HG02938 (cell line): ENCODE data around the gene ENTREP1.

Experiments used
- ATAC-seq: cut with Tn5 transposase; IDR thresholded peaks from one replicate; pipeline ENCODE4 v1.9.1; 2021; ENCODE audit warnings: mild to moderate bottlenecking, moderate library complexity; ENCODE audit not compliant: unreplicated experiment

The ENTREP1 gene

GRCh38 chr9:69319324-69320025 is 5.5 kb upstream of the ENTREP1 start:
- no peak for ATAC-seq

GRCh38 chr9:69322256-69322655 is 2.8 kb upstream of the ENTREP1 start:
- no peak for ATAC-seq

- ATAC-seq: no peak
Observed at GRCh38 chr9:69323861-69324260, 1.2 kb upstream of the ENTREP1 start.

- ATAC-seq: no peak
Observed at GRCh38 chr9:69325409-69326212, 596 bp downstream of the ENTREP1 start.

GRCh38 chr9:69326261-69326660 is 1.2 kb downstream of the ENTREP1 start:
- ATAC-seq: no peak

- no peak for ATAC-seq
Observed at GRCh38 chr9:69330580-69330979, 5.6 kb downstream of the ENTREP1 start.

GRCh38 chr9:69331444-69331843 is 6.4 kb downstream of the ENTREP1 start:
- ATAC-seq: no peak

GRCh38 chr9:69332067-69332685 is 7.2 kb downstream of the ENTREP1 start:
- no peak for ATAC-seq

- no peak for ATAC-seq
Observed at GRCh38 chr9:69333716-69334115, 8.7 kb downstream of the ENTREP1 start.

- no peak for ATAC-seq
Observed at GRCh38 chr9:69334317-69334716, 9.3 kb downstream of the ENTREP1 start.

- ATAC-seq: no peak
Observed at GRCh38 chr9:69339620-69340019, 14.6 kb downstream of the ENTREP1 start.

GRCh38 chr9:69340631-69341030 is 15.6 kb downstream of the ENTREP1 start:
- no peak for ATAC-seq

GRCh38 chr9:69342769-69343168 is 17.8 kb downstream of the ENTREP1 start:
- ATAC-seq: no peak

GRCh38 chr9:69344459-69344858 is 19.4 kb downstream of the ENTREP1 start:
- ATAC-seq: no peak

GRCh38 chr9:69346596-69347390 is 21.8 kb downstream of the ENTREP1 start:
- no peak for ATAC-seq

GRCh38 chr9:69347607-69348006 is 22.6 kb downstream of the ENTREP1 start:
- no peak for ATAC-seq

- ATAC-seq: no peak
Observed at GRCh38 chr9:69351227-69351626, 26.2 kb downstream of the ENTREP1 start.

- ATAC-seq: no peak
Observed at GRCh38 chr9:69355232-69355631, 30.2 kb downstream of the ENTREP1 start.

GRCh38 chr9:69357030-69357775 is 32.2 kb downstream of the ENTREP1 start:
- ATAC-seq: no peak

GRCh38 chr9:69357821-69358220 is 32.8 kb downstream of the ENTREP1 start:
- ATAC-seq: no peak
